H1 (cell line): ENCODE data around the gene GTF2H3. TPM values are rescaled to one million over a fixed set of nuclear protein-coding genes. Genes with fewer than 3 reads are reported as not detected.

Experiments
- CTCF ChIA-PET: fragments of 300-600 bp; sonication (Branson Sonifier 250); formaldehyde crosslinking; loops from one replicate; lab custom pipeline; 2021; ENCODE audit not compliant: partially characterized antibody; lab: Charles Lee
- POLR2A ChIA-PET: fragments of 300-600 bp; sonication (Branson Sonifier 250); formaldehyde crosslinking; loops from one replicate; lab custom pipeline; 2021; ENCODE audit warnings: inconsistent platforms; ENCODE audit not compliant: partially characterized antibody; lab: Charles Lee
- DNase-seq, 2 experiments: peaks; one replicate each; pipeline versions ENCODE4 v3.0.0 to v3.0.0-alpha.2; 2010 to 2022; ENCODE audit warnings: low spot score in 2 of 2, low read depth in 1 of 2, mixed read lengths in 1 of 2
- FAIRE-seq: peaks from 2 replicates; lab custom pipeline; 2011; peaks lifted over from hg19 to GRCh38; lab: Jason Lieb, UNC
- H2AFZ ChIP-seq: 2 replicates; pipeline ENCODE4 v1.8.1; 2012; ENCODE audit warnings: low read length, inconsistent platforms
- H2AK5ac ChIP-seq: 2 replicates; pipeline ENCODE4 v1.6.1; 2013; ENCODE audit warnings: low read depth, low read length
- H2BK120ac ChIP-seq: replicated peaks from 2 replicates; pipeline ENCODE3; 2013; ENCODE audit warnings: low read depth, low read length, inconsistent platforms
- H2BK12ac ChIP-seq: 2 replicates; pipeline ENCODE4 v1.6.1; 2013; ENCODE audit warnings: low read depth, low read length
- H2BK15ac ChIP-seq: 2 replicates; pipeline ENCODE4 v1.6.1; 2013; ENCODE audit warnings: low read length
- H2BK20ac ChIP-seq: 2 replicates; pipeline ENCODE4 v1.6.1; 2013; ENCODE audit warnings: low read length
- H2BK5ac ChIP-seq: 2 replicates; pipeline ENCODE4 v1.6.1; 2013; ENCODE audit warnings: low read depth, low read length
- H3K14ac ChIP-seq: 2 replicates; pipeline ENCODE4 v1.6.1; 2013; ENCODE audit warnings: inconsistent platforms; ENCODE audit not compliant: insufficient read length
- H3K18ac ChIP-seq: 2 replicates; pipeline ENCODE4 v1.6.1; 2013; ENCODE audit warnings: low read length; ENCODE audit errors: extremely low read depth
- H3K23ac ChIP-seq: 2 replicates; pipeline ENCODE4 v1.6.1; 2013; ENCODE audit warnings: inconsistent platforms; ENCODE audit not compliant: insufficient read length
- H3K23me2 ChIP-seq: 2 replicates; pipeline ENCODE4 v1.6.1; 2013; ENCODE audit warnings: low read depth, low read length
- H3K27ac ChIP-seq: 2 replicates; pipeline ENCODE4 v1.6.1; 2011; ENCODE audit warnings: low read depth, low read length, inconsistent platforms
- H3K27me3 ChIP-seq, 4 experiments: replicated peaks in 1 of 4; 1 replicate in 1 of 4; 2 replicates in 3 of 4; pipeline versions ENCODE4 v1.6.1 to v1.8.1; 2011 to 2013; ENCODE audit warnings: low read length in 3 of 4, mild to moderate bottlenecking in 3 of 4, inconsistent platforms in 2 of 4, mixed read lengths in 2 of 4, moderate library complexity in 1 of 4; ENCODE audit not compliant: control insufficient read depth in 3 of 4, insufficient read depth in 3 of 4; ENCODE audit errors: extremely low read depth in 1 of 4
- H3K36me3 ChIP-seq, 4 experiments: 2 replicates each; pipeline versions ENCODE4 v1.6.1 to v1.8.1; 2011 to 2013; ENCODE audit warnings: mild to moderate bottlenecking in 4 of 4, low read length in 3 of 4, moderate library complexity in 2 of 4, control low read depth in 1 of 4, inconsistent platforms in 1 of 4; ENCODE audit not compliant: insufficient read depth in 4 of 4, control insufficient read depth in 2 of 4
- H3K4ac ChIP-seq: replicated peaks from 2 replicates; pipeline ENCODE3; 2013; ENCODE audit warnings: low read length, low read depth, mixed read lengths, inconsistent platforms; ENCODE audit not compliant: insufficient read length
- H3K4me1 ChIP-seq, 4 experiments: replicated peaks in 1 of 4; 1 replicate in 1 of 4; 2 replicates in 3 of 4; pipeline versions ENCODE4 v1.6.1 to v1.8.1; 2011 to 2013; ENCODE audit warnings: low read length in 3 of 4, inconsistent platforms in 2 of 4, mixed read lengths in 1 of 4; ENCODE audit not compliant: insufficient read depth in 4 of 4, control insufficient read depth in 3 of 4
- H3K4me2 ChIP-seq, 2 experiments: 2 replicates each; pipeline versions ENCODE4 v1.6.1 to v1.8.1; 2011 to 2013; ENCODE audit warnings: low read depth in 2 of 2, low read length in 2 of 2, control low read depth in 1 of 2, inconsistent platforms in 1 of 2, mild to moderate bottlenecking in 1 of 2; ENCODE audit not compliant: insufficient read depth in 1 of 2
- H3K4me3 ChIP-seq, 4 experiments: fragments of 200-600, 300-600 bp in 1 of 4; sonication (generic), shearing (Covaris generic), sonication (Bioruptor Twin) in 1 of 4; 2 replicates each; pipeline versions ENCODE4 v1.5.1 to v1.8.1; 2011 to 2016; ENCODE audit warnings: low read length in 4 of 4, low read depth in 3 of 4, control low read depth in 2 of 4, inconsistent platforms in 2 of 4, mild to moderate bottlenecking in 2 of 4, mixed read lengths in 1 of 4, moderate library complexity in 1 of 4; ENCODE audit not compliant: insufficient read depth in 2 of 4; ENCODE audit errors: extremely low read depth in 1 of 4
- H3K56ac ChIP-seq: replicated peaks from 2 replicates; pipeline ENCODE3; 2013; ENCODE audit warnings: low read depth, mild to moderate bottlenecking, mixed read lengths, low read length, inconsistent platforms; ENCODE audit not compliant: insufficient read length
- H3K79me1 ChIP-seq: 2 replicates; pipeline ENCODE4 v1.6.1; 2013; ENCODE audit warnings: low read depth, low read length, control low read depth
- H3K79me2 ChIP-seq, 2 experiments: 2 replicates each; pipeline versions ENCODE4 v1.6.1 to v1.8.1; 2012 to 2013; ENCODE audit warnings: low read length in 2 of 2, mild to moderate bottlenecking in 2 of 2, inconsistent platforms in 1 of 2; ENCODE audit not compliant: insufficient read depth in 2 of 2, control insufficient read depth in 1 of 2
- H3K9ac ChIP-seq, 4 experiments: replicated peaks in 1 of 4; 1 replicate in 1 of 4; 2 replicates in 3 of 4; pipeline versions ENCODE4 v1.6.1 to v1.8.1; 2011 to 2013; ENCODE audit warnings: low read depth in 3 of 4, low read length in 3 of 4, control low read depth in 2 of 4, mild to moderate bottlenecking in 2 of 4, moderate library complexity in 2 of 4, inconsistent platforms in 1 of 4; ENCODE audit errors: extremely low read depth in 1 of 4
- H3K9me3 ChIP-seq, 2 experiments: 2 replicates each; pipeline versions ENCODE4 v1.6.1 to v1.8.1; 2012 to 2013; ENCODE audit warnings: mild to moderate bottlenecking in 2 of 2, moderate library complexity in 2 of 2, control low read depth in 1 of 2, inconsistent platforms in 1 of 2, low read depth in 1 of 2, low read length in 1 of 2, mixed read lengths in 1 of 2; ENCODE audit not compliant: insufficient read depth in 2 of 2
- H4K20me1 ChIP-seq, 2 experiments: replicated peaks in 1 of 2; 2 replicates each; pipeline versions ENCODE3 to v1.8.1; 2011 to 2013; ENCODE audit warnings: inconsistent platforms in 2 of 2, low read length in 2 of 2, mild to moderate bottlenecking in 1 of 2; ENCODE audit not compliant: insufficient read depth in 2 of 2, control insufficient read depth in 1 of 2
- H4K5ac ChIP-seq: 2 replicates; pipeline ENCODE4 v1.6.1; 2013; ENCODE audit warnings: low read length, low read depth, mixed read lengths, inconsistent platforms; ENCODE audit not compliant: insufficient read length
- H4K8ac ChIP-seq: 2 replicates; pipeline ENCODE4 v1.8.0; 2013; ENCODE audit warnings: mild to moderate bottlenecking, moderate library complexity, low read length, inconsistent platforms; ENCODE audit not compliant: insufficient read depth; ENCODE audit errors: extremely low read depth
- H4K91ac ChIP-seq: replicated peaks from 2 replicates; pipeline ENCODE3; 2013; ENCODE audit warnings: low read length, mixed read lengths, inconsistent platforms; ENCODE audit not compliant: insufficient read length
- GABPA ChIP-seq: IDR thresholded peaks from 2 replicates; pipeline ENCODE4 v1.6.1; 2011; ENCODE audit warnings: mild to moderate bottlenecking, low read length, moderate library complexity, borderline replicate concordance; ENCODE audit not compliant: insufficient read depth
- GTF2F1 ChIP-seq: IDR thresholded peaks from 2 replicates; pipeline ENCODE4 v1.6.1; 2012; ENCODE audit warnings: low read depth, low read length, improper control_type of control experiment, borderline replicate concordance
- PHF8 ChIP-seq: fragments of 200-600 bp; sonication (generic); conservative IDR thresholded peaks from 2 replicates; pipeline ENCODE4 v1.7.1; 2012; ENCODE audit warnings: low read depth, mild to moderate bottlenecking, inconsistent platforms, low read length, moderate library complexity
- POLR2A ChIP-seq, 2 experiments: IDR thresholded peaks; 1 replicate in 1 of 2; 2 replicates in 1 of 2; pipeline ENCODE4 v1.6.1; 2011; ENCODE audit warnings: low read depth in 2 of 2, low read length in 2 of 2, mild to moderate bottlenecking in 2 of 2; ENCODE audit errors: control extremely low read depth in 1 of 2
- RFX5 ChIP-seq: IDR thresholded peaks from 2 replicates; pipeline ENCODE4 v1.6.1; 2011; ENCODE audit warnings: low read depth, low read length, improper control_type of control experiment, borderline replicate concordance
- SIN3A ChIP-seq, 2 experiments: IDR thresholded peaks in 1 of 2; conservative IDR thresholded peaks in 1 of 2; 2 replicates each; pipeline ENCODE4 v1.6.1; 2011 to 2012; ENCODE audit warnings: low read length in 2 of 2, improper control_type of control experiment in 1 of 2, low read depth in 1 of 2, mild to moderate bottlenecking in 1 of 2
- SIRT6 ChIP-seq: IDR thresholded peaks from one replicate; pipeline ENCODE4 v1.7.1; 2012; ENCODE audit warnings: low read length, inconsistent platforms
- TAF7 ChIP-seq: optimal IDR thresholded peaks from 2 replicates; pipeline ENCODE3; 2011; ENCODE audit warnings: low read depth, mild to moderate bottlenecking, inconsistent platforms, low read length, moderate library complexity, borderline replicate concordance
- WGBS, 2 experiments: shearing (Covaris generic) in 1 of 2; methylation state at CpG; one replicate each; pipeline versions ENCODE4 v1.1.6 to v1.1.7; 2013 to 2015; ENCODE audit warnings: low lambda C conversion rate in 2 of 2, mixed read lengths in 2 of 2, inconsistent platforms in 1 of 2, low coverage in 1 of 2, missing lambda C conversion rate in 1 of 2; ENCODE audit not compliant: insufficient replicate concordance in 2 of 2, insufficient coverage in 1 of 2, insufficient read length in 1 of 2; ENCODE audit errors: extremely low coverage in 1 of 2, missing lambda C conversion rate in 1 of 2; 5-methylcytosine and 5-hydroxymethylcytosine counted together
- polyA plus RNA-seq, 7 experiments: library from polyadenylated mRNA; depleted of rRNA in 3 of 7; stranded (reverse) in 5 of 7; unstranded in 2 of 7; fragments of >200 nt in 5 of 7; fragments of 200-250 nt in 2 of 7; gene quantifications; 1 replicate in 5 of 7; 2 replicates in 1 of 7; 4 replicates in 1 of 7; pipeline versions ENCODE4 v1.2.1 to v1.2.3, GENCODE V29; 2011 to 2013; ENCODE audit warnings: missing spikeins in 2 of 7, mixed read lengths in 2 of 7
- total RNA-seq: library from RNA; stranded (reverse); fragmentation: NEBNext Ultra II Directional; extraction: Animal tissue kit (Norgen Biotek cat#: 25700); gene quantifications from 2 replicates; pipeline ENCODE4 v1.2.1, GENCODE V29; 2021

Gene GTF2H3
- total and polyA plus RNA-seq, 2 of the 8 experiments (the other 6 are each of a cell fraction or from before 2014, with no cell fraction given): 21.0 to 32.1 TPM

DNA sequence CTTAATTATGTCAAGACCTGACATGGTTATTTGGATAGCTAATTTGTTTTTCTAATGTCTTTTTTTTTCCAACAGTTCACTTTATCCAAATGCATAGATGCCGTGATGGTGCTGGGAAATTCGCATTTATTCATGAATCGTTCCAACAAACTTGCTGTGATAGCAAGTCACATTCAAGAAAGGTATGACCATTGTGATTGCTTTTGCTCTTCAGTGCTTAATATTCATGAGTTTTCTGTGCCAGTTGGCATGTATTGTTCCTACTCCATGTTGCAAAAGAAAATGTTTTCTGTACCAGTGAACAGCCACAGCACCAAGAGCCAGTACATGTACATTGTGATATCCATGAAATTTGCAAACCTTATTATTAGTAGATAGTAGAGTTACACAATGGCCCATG lies 11.8 kb downstream of the GTF2H3 start:
- Histone ChIP-seq H3K4me2 (no peak overlapping the region), H2BK5ac (no peak overlapping the region), H3K4ac (no peak overlapping the region), H4K20me1 (peaks cover 0 to 2% of the 10 kb centered on the region in 2 experiments), H3K23me2 (no peaks in the 10 kb centered on the region), H3K14ac (no peak overlapping the region), H3K4me1 (no peaks in the 10 kb centered on the region), H3K79me1 (peaks cover 2% of the 10 kb centered on the region), H3K9me3 (no peaks in the 10 kb centered on the region), H3K27ac (no peak overlapping the region), H3K79me2 (no peaks in the 10 kb centered on the region), H3K27me3 (no peaks in the 10 kb centered on the region), H2BK15ac (no peak overlapping the region), H3K36me3 (peaks cover 5 to 28% (median 15%) of the 10 kb centered on the region in 4 experiments; a peak in 7 of 8 replicates), H2AK5ac (no peak overlapping the region), H2BK12ac (no peak overlapping the region), H2BK20ac (no peak overlapping the region), H3K9ac (no peak overlapping the region), H4K8ac (no peak overlapping the region)
- DNase-seq: no peak
- POLR2A ChIA-PET: interaction anchor here (1.1 to 2.8 kb wide), 3 partner anchors 11 to 24 kb away, joined by 3 to 8 read pairs (median 5); no protein-coding TSS in a partner anchor
- FAIRE-seq: no peak
- CTCF ChIA-PET: interaction anchor here (0.6 to 1.3 kb wide), 5 partner anchors 12 to 126 kb away, joined by 3 to 4 read pairs (median 3); no protein-coding TSS in a partner anchor
- 81% methylated on average over 3 of the region's 3 CpGs; no CpG with 5 or more reads in 1 of the 2 experiments for WGBS, 2 experiments
- TF ChIP-seq SIRT6 (no peak), POLR2A (IDR thresholded peaks at IDR 0.05; ENCODE audit: control extremely low read depth in 1 of 2, low read depth in 2 of 2, low read length in 2 of 2) (no peak), SIN3A (conservative IDR thresholded peaks at IDR 0.05 in 1 of 2, IDR thresholded peaks at IDR 0.05 in 1 of 2; ENCODE audit: low read depth in 1 of 2, low read length in 2 of 2) (no peak), RFX5 (no peak), GABPA (no peak), PHF8 (no peak), GTF2F1 (no peak), TAF7 (no peak)
- TF ChIP-seq, all 59 proteins: peak for 0
- H2AFZ ChIP-seq: no peak overlapping the region
- H3K56ac ChIP-seq: no peak overlapping the region
- H3K23ac ChIP-seq: no peak overlapping the region
- H4K91ac ChIP-seq: no peak overlapping the region
- no peak overlapping the region for H2BK120ac ChIP-seq
- no peak overlapping the region for H3K4me3 ChIP-seq
- no peak overlapping the region for H4K5ac ChIP-seq
- no peak overlapping the region for H3K18ac ChIP-seq
